B cell (primary cell): ENCODE data around the gene SPATA6L. TPM values are rescaled to one million over a fixed set of nuclear protein-coding genes. Genes with fewer than 3 reads are reported as not detected.

Experiments used
- ATAC-seq: fragments of 200-7000 bp; cut with Tn5 transposase; one replicate; pipeline ENCODE4 v1.10.0; 2021; ENCODE audit warnings: low read depth, mild to moderate bottlenecking, moderate number of reproducible peaks, moderate library complexity
- CTCF ChIA-PET: fragments of 350-600 bp; sonication (Branson Sonifier 250); formaldehyde crosslinking; loops from one replicate; lab custom pipeline; 2021; ENCODE audit warnings: antibody characterized with exemption, inconsistent platforms; lab: Charles Lee
- POLR2A ChIA-PET: fragments of 350-600 bp; sonication (Branson Sonifier 250); formaldehyde crosslinking; loops from one replicate; lab custom pipeline; 2021; ENCODE audit warnings: antibody characterized with exemption; lab: Charles Lee
- DNase-seq: peaks from one replicate; pipeline ENCODE4 v3.0.0; 2013
- H2AFZ ChIP-seq: 2 replicates; pipeline ENCODE4 v1.6.1; 2012; ENCODE audit warnings: mild to moderate bottlenecking, low read depth, low read length; ENCODE audit not compliant: insufficient read depth, poor library complexity, severe bottlenecking
- H3K27ac ChIP-seq, 2 donors: 1 replicate in 1 of 2; 2 replicates in 1 of 2; pipeline ENCODE4 v1.5.1; 2012 to 2013; ENCODE audit warnings: low read length in 2 of 2, mild to moderate bottlenecking in 2 of 2, moderate library complexity in 1 of 2
- H3K27me3 ChIP-seq, 4 experiments: fragments of 200-600 bp in 1 of 4; sonication (generic) in 1 of 4; replicated peaks in 1 of 4; 1 replicate in 2 of 4; 2 replicates in 2 of 4; pipeline versions ENCODE4 v1.6.1 to v1.7.0; 2013 to 2016; ENCODE audit warnings: low read length in 3 of 4, mild to moderate bottlenecking in 2 of 4, mixed read lengths in 1 of 4, moderate library complexity in 1 of 4; ENCODE audit not compliant: insufficient read depth in 4 of 4, control insufficient read depth in 3 of 4; ENCODE audit errors: control extremely low read depth in 1 of 4
- H3K36me3 ChIP-seq, 2 experiments: replicated peaks in 1 of 2; 1 replicate in 1 of 2; 2 replicates in 1 of 2; pipeline versions ENCODE4 v1.6.1 to v1.7.1; 2013; ENCODE audit warnings: low read length in 1 of 2; ENCODE audit not compliant: insufficient read depth in 2 of 2, control insufficient read depth in 1 of 2; ENCODE audit errors: control extremely low read depth in 1 of 2, extremely low read depth in 1 of 2
- H3K4me1 ChIP-seq, 2 donors: fragments of 200-600 bp in 1 of 2; sonication (generic) in 1 of 2; 1 replicate in 1 of 2; 2 replicates in 1 of 2; pipeline versions ENCODE4 v1.5.1 to v1.6.1; 2013 to 2017; ENCODE audit warnings: low read length in 2 of 2; ENCODE audit not compliant: control insufficient read depth in 2 of 2, insufficient read depth in 2 of 2
- H3K4me2 ChIP-seq: replicated peaks from 2 replicates; pipeline ENCODE3; 2012; ENCODE audit warnings: mild to moderate bottlenecking, low read depth, low read length; ENCODE audit not compliant: poor library complexity, severe bottlenecking
- H3K4me3 ChIP-seq, 5 experiments: fragments of 200-600 bp in 1 of 5; sonication (generic) in 1 of 5; 1 replicate in 3 of 5; 2 replicates in 2 of 5; pipeline versions ENCODE4 v1.5.1 to v1.7.0; 2011 to 2016; ENCODE audit warnings: low read length in 4 of 5, mild to moderate bottlenecking in 4 of 5, low read depth in 2 of 5, control low read depth in 1 of 5, moderate library complexity in 1 of 5; ENCODE audit not compliant: insufficient read depth in 1 of 5; ENCODE audit errors: control extremely low read depth in 1 of 5, extremely low read depth in 1 of 5
- H3K79me2 ChIP-seq: fragments of 200-600 bp; sonication (generic); one replicate; pipeline ENCODE4 v1.6.0; 2016; ENCODE audit warnings: low read length; ENCODE audit not compliant: control insufficient read depth, insufficient read depth
- H3K9ac ChIP-seq: fragments of 200-600 bp; sonication (generic); 2 replicates; pipeline ENCODE4 v1.6.1; 2017; ENCODE audit warnings: mild to moderate bottlenecking, low read length, moderate library complexity
- H3K9me3 ChIP-seq, 3 donors: one replicate each; pipeline versions ENCODE4 v1.6.1 to v1.7.1; 2013; ENCODE audit warnings: low read length in 2 of 3; ENCODE audit not compliant: control insufficient read depth in 2 of 3, insufficient read depth in 1 of 3; ENCODE audit errors: control extremely low read depth in 1 of 3
- H4K20me1 ChIP-seq: 2 replicates; pipeline ENCODE4 v1.6.0; 2012; ENCODE audit warnings: mild to moderate bottlenecking, low read length; ENCODE audit not compliant: insufficient read depth, control insufficient read depth, poor library complexity, severe bottlenecking
- H3K27ac Mint-ChIP-seq: one replicate; pipeline ENCODE4 v1.8.0; 2021; ENCODE audit warnings: mixed read lengths
- H3K27me3 Mint-ChIP-seq: one replicate; pipeline ENCODE4 v1.8.0; 2021; ENCODE audit warnings: mixed read lengths
- H3K4me1 Mint-ChIP-seq: one replicate; pipeline ENCODE4 v1.8.0; 2021; ENCODE audit warnings: mixed read lengths
- H3K4me3 Mint-ChIP-seq: one replicate; pipeline ENCODE4 v1.8.0; 2021; ENCODE audit warnings: mixed read lengths
- H3K9me3 Mint-ChIP-seq: one replicate; pipeline ENCODE4 v1.8.0; 2022; ENCODE audit warnings: mixed read lengths; ENCODE audit not compliant: insufficient read depth
- CTCF ChIP-seq: fragments of 200-600 bp; IDR thresholded peaks from one replicate; pipeline ENCODE4 v1.8.0; 2022; ENCODE audit warnings: antibody characterized with exemption, mild to moderate bottlenecking
- EZH2 ChIP-seq: IDR thresholded peaks from 2 replicates; pipeline ENCODE4 v1.6.1; 2012; ENCODE audit warnings: borderline replicate concordance, low read depth, mild to moderate bottlenecking, moderate library complexity, low read length; ENCODE audit not compliant: insufficient read depth, poor library complexity, severe bottlenecking
- WGBS: methylation state at CpG from one replicate; pipeline ENCODE4 v1.1.5; 2013; ENCODE audit warnings: missing lambda C conversion rate; ENCODE audit not compliant: insufficient coverage; 5-methylcytosine and 5-hydroxymethylcytosine counted together
- intact Hi-C: fragments of 100-400 bp; cut with micrococcal nuclease; formaldehyde crosslinking; loops from one replicate; pipeline ENCODE4 v1.10.0; 2022
- polyA plus RNA-seq: library from polyadenylated mRNA; depleted of rRNA; stranded (reverse); fragments of >200 nt; gene quantifications from 2 replicates; pipeline ENCODE4 v1.2.3, GENCODE V29; 2012
- total RNA-seq, 2 donors: library from RNA; stranded (reverse); fragments of 120-200 nt in 1 of 2; gene quantifications; 1 replicate in 1 of 2; 2 replicates in 1 of 2; pipeline versions ENCODE4 v1.2.3 to v1.2.4, GENCODE V29; 2013 to 2022

SPATA6L gene
- total and polyA plus RNA-seq, 2 donors (not counting 1 experiment from before 2014, with no cell fraction given): 0.09 to 1.2 TPM

DNA sequence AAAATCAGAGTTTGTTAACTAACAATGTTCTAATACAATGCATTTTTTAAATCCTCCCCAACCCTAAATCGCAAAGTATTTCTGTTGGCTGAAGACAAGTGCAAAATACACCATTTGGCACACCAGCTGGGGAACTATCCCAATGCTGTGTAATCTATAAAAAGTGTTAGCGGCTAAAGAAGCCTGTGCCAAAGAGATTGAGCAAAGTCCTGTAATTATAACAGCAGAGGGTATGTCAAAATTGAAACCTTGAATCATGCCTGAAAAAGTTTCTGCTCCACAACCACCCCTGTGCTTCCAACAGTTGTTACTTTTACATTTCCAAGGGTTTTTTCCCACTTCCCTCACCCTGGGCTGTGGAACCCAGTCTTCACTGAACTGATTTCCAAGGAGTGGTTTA lies 87.3 kb downstream of the SPATA6L start:
- Mint-ChIP-seq H3K27me3 (peaks cover 4% of the 10 kb centered on the region), H3K27ac (no peak overlapping the region), H3K4me1 (no peaks in the 10 kb centered on the region), H3K9me3 (no peaks in the 10 kb centered on the region), H3K4me3 (no peak overlapping the region)
- no peak overlapping the region for H2AFZ ChIP-seq
- DNase-seq (no peak), ATAC-seq (no peak)
- no peaks in the 10 kb centered on the region for H3K27me3 ChIP-seq
- no peak overlapping the region for H3K4me3 ChIP-seq
- no peak overlapping the region for H3K9ac ChIP-seq
- intact Hi-C loops: no loop called here
- no peaks in the 10 kb centered on the region for H3K79me2 ChIP-seq
- TF ChIP-seq EZH2 (no peak), CTCF (no peak)
- ChIA-PET POLR2A (no interaction called here), CTCF (no interaction called here)
- H4K20me1 ChIP-seq: no peaks in the 10 kb centered on the region
- no peaks in the 10 kb centered on the region for H3K36me3 ChIP-seq
- no peak overlapping the region for H3K4me2 ChIP-seq
- no peaks in the 10 kb centered on the region for H3K9me3 ChIP-seq
- no peak overlapping the region for H3K27ac ChIP-seq
- no CpG with 5 or more reads among the region's 2 CpGs for WGBS
- H3K4me1 ChIP-seq: no peaks in the 10 kb centered on the region

- Mint-ChIP-seq H3K4me3 (no peak overlapping the region), H3K4me1 (no peaks in the 10 kb centered on the region), H3K9me3 (no peaks in the 10 kb centered on the region), H3K27ac (no peak overlapping the region), H3K27me3 (peaks cover 4% of the 10 kb centered on the region)
- Histone ChIP-seq H3K27me3 (no peaks in the 10 kb centered on the region), H3K36me3 (no peaks in the 10 kb centered on the region), H3K27ac (no peak overlapping the region), H3K79me2 (no peaks in the 10 kb centered on the region), H4K20me1 (no peaks in the 10 kb centered on the region), H3K9ac (no peak overlapping the region), H2AFZ (no peak overlapping the region), H3K9me3 (no peaks in the 10 kb centered on the region), H3K4me1 (no peaks in the 10 kb centered on the region), H3K4me2 (no peak overlapping the region), H3K4me3 (no peak overlapping the region)
- POLR2A ChIA-PET: no interaction called here
- CTCF ChIA-PET: no interaction called here
- TF ChIP-seq CTCF (no peak), EZH2 (no peak)
- ATAC-seq (no peak), DNase-seq (no peak)
- intact Hi-C loops: no loop called here
- 98% methylated on average over 7 of the region's 8 CpGs for WGBS
These were observed 89.8 kb downstream of the SPATA6L start for GRCh38 chr9:4576448-4576847.
